PFSK-1 (cell line): ENCODE data around the gene CABP7.

Source experiments
- FOXP2 ChIP-seq: optimal IDR thresholded peaks from 2 replicates; pipeline ENCODE3; 2011; ENCODE audit warnings: borderline replicate concordance, control low read depth, inconsistent platforms; ENCODE audit not compliant: insufficient read depth; ENCODE audit errors: extremely low read length, extremely low read depth
- POLR2AphosphoS5 ChIP-seq: IDR thresholded peaks from 2 replicates; pipeline ENCODE4 v1.6.1; 2012; ENCODE audit warnings: low read depth, mild to moderate bottlenecking, control low read depth, low read length, moderate library complexity
- REST ChIP-seq, 2 experiments: IDR thresholded peaks; 2 replicates each; pipeline versions ENCODE4 v1.6.1 to v1.8.0; 2011 to 2012; ENCODE audit warnings: low read depth in 2 of 2, low read length in 2 of 2, control low read depth in 1 of 2, inconsistent platforms in 1 of 2, mild to moderate bottlenecking in 1 of 2, moderate library complexity in 1 of 2; ENCODE audit not compliant: insufficient read depth in 1 of 2
- SIN3A ChIP-seq: IDR thresholded peaks from 2 replicates; pipeline ENCODE4 v1.6.1; 2012; ENCODE audit warnings: mild to moderate bottlenecking, low read length, moderate library complexity, borderline replicate concordance; ENCODE audit not compliant: insufficient read depth
- TAF1 ChIP-seq: IDR thresholded peaks from 2 replicates; pipeline ENCODE4 v1.6.1; 2012; ENCODE audit warnings: low read length, control low read depth, borderline replicate concordance; ENCODE audit not compliant: insufficient read depth

The CABP7 gene

GRCh38 chr22:29744902-29745301 is 25.1 kb downstream of the CABP7 start:
- TF ChIP-seq TAF1 (no peak), SIN3A (no peak), REST (IDR thresholded peaks at IDR 0.05; ENCODE audit: insufficient read depth in 1 of 2, low read depth in 2 of 2, low read length in 2 of 2) (no peak), POLR2AphosphoS5 (no peak), FOXP2 (no peak)

- no peak for TF ChIP-seq POLR2AphosphoS5
- TF ChIP-seq FOXP2 = no peak
- no peak for TF ChIP-seq TAF1
Observed at GRCh38 chr22:29747832-29748231, 28.0 kb downstream of the CABP7 start.

DNA sequence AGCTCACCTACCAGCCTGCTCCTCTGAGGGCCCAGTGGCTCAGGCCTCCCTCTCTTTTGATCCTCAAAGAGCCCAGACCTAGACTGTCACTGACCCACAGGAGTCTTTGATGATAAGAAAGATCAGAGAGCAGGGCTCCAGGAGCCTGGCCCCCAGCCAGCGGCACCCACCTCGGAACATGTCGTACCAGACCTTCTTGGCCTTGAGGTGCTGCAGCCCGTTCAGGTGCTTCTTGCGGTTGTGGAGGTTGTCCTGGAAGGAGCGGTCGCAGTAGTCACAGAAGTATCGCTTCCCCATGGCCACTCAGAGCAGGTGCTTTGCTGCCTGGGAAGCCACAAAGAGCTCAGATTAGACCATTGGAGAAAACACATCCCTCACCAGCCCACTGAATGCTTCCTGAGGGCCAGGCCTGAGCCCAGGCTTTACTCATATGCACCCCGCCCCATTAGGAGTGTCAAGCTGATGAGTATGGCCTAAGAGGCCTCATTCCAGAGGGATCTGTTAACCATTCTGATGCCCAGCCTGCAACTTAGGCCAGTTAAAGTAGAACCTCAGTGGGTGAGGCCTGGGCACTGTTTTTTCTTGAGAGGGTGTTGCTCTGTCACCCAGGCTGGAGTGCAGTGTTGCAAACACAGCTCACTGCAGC is 28.6 kb downstream of the CABP7 start:
- TF ChIP-seq FOXP2 (no peak), SIN3A (no peak), REST (IDR thresholded peaks at IDR 0.05; ENCODE audit: insufficient read depth in 1 of 2, low read depth in 2 of 2, low read length in 2 of 2) (no peak), POLR2AphosphoS5 (no peak)

DNA sequence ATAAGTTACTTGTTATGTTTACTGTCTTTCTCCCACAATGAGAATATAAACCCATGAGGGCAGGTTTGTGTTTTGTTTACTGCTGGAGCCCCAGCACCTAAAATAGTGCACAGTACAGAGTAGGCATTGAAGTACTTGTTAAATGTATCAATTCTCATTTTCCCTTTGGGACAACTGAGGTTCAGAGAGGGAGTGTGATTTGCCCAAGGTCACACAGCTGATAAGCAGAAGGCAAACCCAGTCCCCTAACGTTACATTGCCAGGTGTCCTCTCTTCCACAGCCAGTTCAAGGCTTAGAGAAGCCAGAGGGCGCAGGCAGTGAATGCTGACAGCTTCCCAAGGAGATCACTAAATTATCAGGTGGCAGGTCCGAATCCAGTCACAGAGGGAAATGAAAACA is 30.2 kb downstream of the CABP7 start:
- TF ChIP-seq TAF1 (no peak), SIN3A (no peak), POLR2AphosphoS5 (no peak), FOXP2 (no peak), REST (IDR thresholded peaks at IDR 0.05; ENCODE audit: insufficient read depth in 1 of 2, low read depth in 2 of 2, low read length in 2 of 2) (no peak)

DNA sequence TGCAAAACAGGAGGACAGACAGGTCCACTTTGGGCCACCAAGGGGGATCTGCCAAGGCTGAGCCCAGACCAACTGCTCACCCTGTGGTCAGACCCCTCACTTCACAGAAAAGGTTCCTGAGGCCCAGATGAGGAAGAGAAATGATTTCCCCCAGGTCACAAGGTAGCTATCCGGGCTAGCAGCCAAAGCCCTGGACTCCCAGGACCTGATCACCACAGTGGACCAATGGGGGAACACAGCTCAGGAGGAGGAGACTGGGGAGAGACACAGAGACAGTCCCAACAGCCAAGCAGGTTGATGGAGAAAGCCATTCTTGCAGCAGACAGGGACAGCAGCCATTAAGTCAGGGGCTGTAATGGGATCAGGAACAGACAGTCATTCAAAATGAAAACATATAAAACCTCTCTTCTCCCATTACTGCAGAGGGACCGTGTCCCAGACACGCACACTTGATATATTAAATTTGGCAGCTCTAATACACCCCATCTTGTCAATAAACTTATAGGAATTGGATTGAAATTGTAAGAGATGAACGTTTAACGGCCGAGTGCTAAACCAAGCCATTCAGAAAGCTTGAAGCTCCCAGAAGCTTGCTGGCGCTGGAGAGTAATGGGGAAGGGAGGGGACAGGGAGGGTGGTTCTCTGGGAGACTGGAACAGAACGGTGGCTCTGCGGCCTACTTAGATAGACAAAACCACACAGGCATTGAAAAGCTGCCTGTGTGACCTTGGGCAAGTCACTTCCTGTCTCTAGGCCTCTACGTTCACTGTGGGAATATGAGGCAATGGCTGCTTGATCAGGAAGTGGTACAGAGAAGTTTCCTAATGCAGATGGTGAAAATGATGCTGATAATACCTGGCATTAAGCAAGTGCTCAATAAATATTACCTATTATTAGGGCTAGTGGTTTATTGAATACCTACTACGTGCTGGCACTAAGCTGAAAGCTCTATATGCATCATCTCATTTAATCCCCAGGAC is 31.0 kb downstream of the CABP7 start:
- TF ChIP-seq FOXP2 = no peak
- TF ChIP-seq POLR2AphosphoS5 = no peak
- no peak for TF ChIP-seq SIN3A
- no peak for TF ChIP-seq REST (IDR thresholded peaks at IDR 0.05; ENCODE audit: insufficient read depth in 1 of 2, low read depth in 2 of 2, low read length in 2 of 2)
- no peak for TF ChIP-seq TAF1
